Measurements from ENCODE around the gene ETF1.
A peak's percentile ranks its signal among the peaks of the same experiment; 100 is the strongest.
"Not testable (repeated sequence)": the region's sequence is repeated elsewhere in the genome, so short reads cannot be mapped to it uniquely, and the experiment has no call there.

ETF1 gene

DNA sequence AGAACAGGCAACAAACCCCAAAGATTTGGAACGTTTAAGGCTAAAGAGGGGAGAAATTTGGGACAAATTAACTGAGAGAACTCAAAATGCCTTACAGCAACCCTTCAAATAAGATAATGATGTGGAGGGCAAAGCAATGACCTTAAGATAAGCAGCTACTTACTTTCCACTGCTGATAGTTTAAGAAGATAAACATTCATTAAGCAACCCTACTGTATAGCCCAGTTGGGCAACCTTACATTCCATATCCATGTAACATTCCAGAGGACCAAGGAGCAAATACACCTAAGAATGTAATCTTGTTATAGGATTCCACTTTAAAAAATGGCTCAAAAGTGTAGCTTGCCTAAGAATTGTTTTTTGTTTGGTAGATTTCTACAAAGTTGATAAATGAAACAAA lies 14.8 kb downstream of the ETF1 start:
- Histone ChIP-seq H3K27me3 (ENCODE audit: insufficient read depth, low read length) (no peaks in the 10 kb centered on the region), H3K9ac (ENCODE audit: low read depth, low read length) (no peak overlapping the region), H3K27ac (ENCODE audit: low read depth, low read length) (no peak overlapping the region), H3K9me3 (ENCODE audit: insufficient read depth, low read depth, low read length) (no peaks in the 10 kb centered on the region), H3K4me1 (ENCODE audit: insufficient read depth, low read length) (0 out of 2 replicates have a peak, but pooled peaks cover 5% of the 10 kb centered on the region), H3K36me3 (ENCODE audit: insufficient read depth, low read length) (peaks cover 47% of the 10 kb centered on the region), H3K4me3 (ENCODE audit: low read length) (no peak overlapping the region)
- WGBS, result 79% methylated on average over 1 of the region's 1 CpG

GRCh38 chr5:138527170-138527569 lies 15.9 kb downstream of the ETF1 start:
- Histone ChIP-seq H3K27me3 (ENCODE audit: insufficient read depth, low read length) (no peaks in the 10 kb centered on the region), H3K4me1 (ENCODE audit: insufficient read depth, low read length) (0 out of 2 replicates have a peak, but pooled peaks cover 5% of the 10 kb centered on the region), H3K27ac (ENCODE audit: low read depth, low read length) (no peak overlapping the region), H3K9me3 (ENCODE audit: insufficient read depth, low read depth, low read length) (no peaks in the 10 kb centered on the region), H3K36me3 (ENCODE audit: insufficient read depth, low read length) (peaks cover 41% of the 10 kb centered on the region), H3K4me3 (ENCODE audit: low read length) (no peak overlapping the region), H3K9ac (ENCODE audit: low read depth, low read length) (no peak overlapping the region)
- 93% methylated on average over 1 of the region's 1 CpG for WGBS

DNA sequence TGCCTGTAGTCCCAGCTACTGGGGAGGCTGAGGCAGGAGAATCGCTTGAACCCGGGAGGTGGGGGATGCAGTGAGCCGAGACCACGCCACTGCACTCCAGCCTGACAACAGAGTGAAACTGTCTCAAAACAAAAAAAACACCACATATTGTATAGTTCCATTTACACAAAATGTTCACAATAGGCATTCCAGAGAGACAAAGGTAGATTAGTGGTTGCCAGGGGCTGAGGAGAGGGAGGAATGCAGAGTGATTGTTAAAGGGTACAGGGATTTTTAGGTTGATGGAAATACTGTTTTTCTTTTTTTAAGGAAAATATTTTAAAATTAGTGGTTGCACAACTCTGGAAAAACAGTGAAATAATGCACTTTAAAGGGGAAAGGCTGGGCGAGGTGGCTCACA lies 19.6 kb downstream of the ETF1 start:
- H3K9ac ChIP-seq (ENCODE audit: low read depth, low read length), result no peak overlapping the region
- peaks cover 35% of the 10 kb centered on the region for H3K36me3 ChIP-seq (ENCODE audit: insufficient read depth, low read length)
- no peaks in the 10 kb centered on the region for H3K4me1 ChIP-seq (ENCODE audit: insufficient read depth, low read length)
- no peaks in the 10 kb centered on the region for H3K9me3 ChIP-seq (ENCODE audit: insufficient read depth, low read depth, low read length)
- no peak overlapping the region for H3K4me3 ChIP-seq (ENCODE audit: low read length)
- peak overlapping the region; percentile 46; the same call in 1 of the 2 replicates for H3K27ac ChIP-seq (ENCODE audit: low read depth, low read length)
- 96% methylated on average over 5 of the region's 5 CpGs for WGBS
- no peaks in the 10 kb centered on the region for H3K27me3 ChIP-seq (ENCODE audit: insufficient read depth, low read length)

DNA sequence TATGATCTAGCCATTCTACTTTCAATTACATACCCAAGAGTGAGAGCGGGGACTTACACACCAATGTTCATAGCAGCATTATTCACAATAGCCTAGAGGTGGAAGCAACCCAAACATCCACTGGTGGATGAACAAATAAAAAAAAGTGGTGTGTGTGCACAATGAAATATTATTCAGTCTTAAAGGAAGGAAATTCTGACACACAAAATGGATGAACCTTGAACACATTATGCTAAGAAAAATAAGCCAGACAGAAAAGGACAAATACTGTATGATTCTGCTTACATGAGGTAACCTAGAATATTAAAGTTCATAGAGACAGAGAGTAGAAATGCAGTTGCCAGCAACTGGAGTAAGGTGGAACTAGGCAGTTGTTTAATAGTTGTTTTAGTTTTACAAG lies 22.1 kb downstream of the ETF1 start:
- 100% methylated on average over 1 of the region's 1 CpG for WGBS
- H3K9me3 ChIP-seq (ENCODE audit: insufficient read depth, low read depth, low read length), result no peaks in the 10 kb centered on the region
- H3K27me3 ChIP-seq (ENCODE audit: insufficient read depth, low read length), result no peaks in the 10 kb centered on the region
- peaks cover 41% of the 10 kb centered on the region for H3K36me3 ChIP-seq (ENCODE audit: insufficient read depth, low read length)
- no peaks in the 10 kb centered on the region for H3K4me1 ChIP-seq (ENCODE audit: insufficient read depth, low read length)
- no peak overlapping the region for H3K27ac ChIP-seq (ENCODE audit: low read depth, low read length)
- H3K9ac ChIP-seq (ENCODE audit: low read depth, low read length), result no peak overlapping the region
- no peak overlapping the region for H3K4me3 ChIP-seq (ENCODE audit: low read length)

GRCh38 chr5:138517437-138517836 lies 25.6 kb downstream of the ETF1 start:
- peaks cover 69% of the 10 kb centered on the region for H3K36me3 ChIP-seq (ENCODE audit: insufficient read depth, low read length)
- H3K27me3 ChIP-seq (ENCODE audit: insufficient read depth, low read length), result no peaks in the 10 kb centered on the region
- H3K9me3 ChIP-seq (ENCODE audit: insufficient read depth, low read depth, low read length), result no peaks in the 10 kb centered on the region
- 93% methylated on average over 4 of the region's 4 CpGs for WGBS
- H3K27ac ChIP-seq (ENCODE audit: low read depth, low read length), result no peak overlapping the region
- no peaks in the 10 kb centered on the region for H3K4me1 ChIP-seq (ENCODE audit: insufficient read depth, low read length)
- H3K4me3 ChIP-seq (ENCODE audit: low read length), result no peak overlapping the region
- no peak overlapping the region for H3K9ac ChIP-seq (ENCODE audit: low read depth, low read length)

DNA sequence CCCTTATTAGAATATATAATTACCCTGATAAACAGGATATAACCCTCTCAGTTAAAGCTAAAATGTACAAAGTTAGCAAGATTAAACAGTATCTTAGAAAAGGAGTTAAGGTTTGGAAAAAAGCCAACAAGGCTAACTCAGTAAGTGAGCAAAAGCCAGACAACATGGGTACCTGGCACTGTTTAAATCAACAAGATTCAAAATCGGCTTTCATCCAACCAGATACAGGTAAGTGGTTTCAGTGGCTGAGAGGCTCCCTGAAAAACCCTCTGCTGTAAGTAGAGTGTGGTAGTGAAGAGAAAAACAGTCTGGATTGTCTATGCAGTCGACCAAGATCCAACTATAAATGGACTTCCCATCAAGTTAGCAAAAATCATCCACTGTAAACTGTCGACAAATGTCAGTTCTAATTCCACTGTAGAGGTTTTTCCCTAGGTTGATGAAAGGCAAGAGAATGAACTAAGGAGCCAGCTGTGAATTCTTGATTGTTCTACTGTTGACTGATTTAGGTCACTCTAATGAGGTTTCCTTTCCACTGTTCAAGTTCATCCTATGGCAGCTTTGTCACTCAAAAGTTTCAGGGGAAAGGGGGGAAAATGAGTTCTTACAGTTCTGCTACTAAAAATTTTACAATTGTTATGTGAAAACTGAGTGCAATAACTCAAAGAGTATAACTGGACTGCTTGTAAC lies 27.3 kb downstream of the ETF1 start:
- Histone ChIP-seq H3K4me1 (ENCODE audit: insufficient read depth, low read length) (no peaks in the 10 kb centered on the region), H3K4me3 (ENCODE audit: low read length) (no peak overlapping the region), H3K27me3 (ENCODE audit: insufficient read depth, low read length) (no peaks in the 10 kb centered on the region), H3K27ac (ENCODE audit: low read depth, low read length) (no peak overlapping the region), H3K36me3 (ENCODE audit: insufficient read depth, low read length) (peaks cover 86% of the 10 kb centered on the region), H3K9me3 (ENCODE audit: insufficient read depth, low read depth, low read length) (no peaks in the 10 kb centered on the region), H3K9ac (ENCODE audit: low read depth, low read length) (no peak overlapping the region)
- WGBS, result 97% methylated on average over 3 of the region's 3 CpGs

DNA sequence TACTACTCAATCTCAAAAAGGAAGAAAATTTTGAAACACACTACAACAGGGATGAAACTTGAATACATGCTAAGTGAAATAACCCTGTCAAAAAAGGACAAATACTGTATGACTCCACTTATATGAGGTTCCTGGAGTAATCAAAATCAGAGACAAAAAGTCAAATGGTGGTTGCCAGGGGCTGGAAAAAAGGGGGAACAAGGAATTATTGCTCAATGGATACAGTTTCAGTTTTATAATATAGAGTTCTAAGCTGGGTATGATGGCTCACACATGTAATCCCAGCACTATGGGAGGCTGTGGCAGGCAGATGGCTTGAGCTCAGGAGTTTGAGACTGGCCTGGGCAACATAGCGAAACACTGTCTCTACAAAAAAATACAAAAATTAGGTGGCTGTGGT lies 29.0 kb downstream of the ETF1 start:
- peaks cover 97% of the 10 kb centered on the region for H3K36me3 ChIP-seq (ENCODE audit: insufficient read depth, low read length)
- H3K9me3 ChIP-seq (ENCODE audit: insufficient read depth, low read depth, low read length), result no peaks in the 10 kb centered on the region
- 100% methylated on average over 1 of the region's 1 CpG for WGBS
- H3K27me3 ChIP-seq (ENCODE audit: insufficient read depth, low read length), result no peaks in the 10 kb centered on the region
- H3K27ac ChIP-seq (ENCODE audit: low read depth, low read length), result no peak overlapping the region
- no peak overlapping the region for H3K4me3 ChIP-seq (ENCODE audit: low read length)
- no peak overlapping the region for H3K9ac ChIP-seq (ENCODE audit: low read depth, low read length)
- H3K4me1 ChIP-seq (ENCODE audit: insufficient read depth, low read length), result no peaks in the 10 kb centered on the region

DNA sequence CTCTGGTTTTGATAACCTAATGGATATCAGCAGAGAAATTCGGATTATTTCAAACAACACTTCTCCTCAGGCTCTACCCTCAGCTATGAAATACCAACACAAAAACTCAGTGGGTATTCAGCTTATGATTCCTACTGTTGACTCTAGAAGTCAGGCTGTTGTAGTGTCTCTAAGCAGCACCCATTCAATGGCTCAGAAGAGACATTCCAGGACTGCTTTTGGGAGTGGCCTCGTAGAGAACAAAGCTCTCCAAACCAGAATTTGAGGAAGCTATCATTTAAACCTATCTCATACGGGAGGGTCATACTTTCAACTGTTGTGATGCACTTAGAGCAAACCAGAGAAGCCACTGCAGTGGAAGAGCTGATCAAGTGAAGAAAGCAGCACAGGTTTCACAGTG lies 34.1 kb downstream of the ETF1 start:
- no peaks in the 10 kb centered on the region for H3K9me3 ChIP-seq (ENCODE audit: insufficient read depth, low read depth, low read length)
- H3K27me3 ChIP-seq (ENCODE audit: insufficient read depth, low read length), result no peaks in the 10 kb centered on the region
- no peaks in the 10 kb centered on the region for H3K4me1 ChIP-seq (ENCODE audit: insufficient read depth, low read length)
- peaks cover 80% of the 10 kb centered on the region for H3K36me3 ChIP-seq (ENCODE audit: insufficient read depth, low read length)
- H3K4me3 ChIP-seq (ENCODE audit: low read length), result no peak overlapping the region
- no peak overlapping the region for H3K27ac ChIP-seq (ENCODE audit: low read depth, low read length)
- 90% methylated on average over 3 of the region's 3 CpGs for WGBS
- H3K9ac ChIP-seq (ENCODE audit: low read depth, low read length), result no peak overlapping the region

GRCh38 chr5:138507485-138507884 lies 35.6 kb downstream of the ETF1 start:
- H3K36me3 ChIP-seq (ENCODE audit: insufficient read depth, low read length), result peaks cover 65% of the 10 kb centered on the region
- H3K27me3 ChIP-seq (ENCODE audit: insufficient read depth, low read length); H3K4me3 ChIP-seq (ENCODE audit: low read length); H3K9me3 ChIP-seq (ENCODE audit: insufficient read depth, low read depth, low read length); H3K9ac ChIP-seq (ENCODE audit: low read depth, low read length); H3K4me1 ChIP-seq (ENCODE audit: insufficient read depth, low read length); H3K27ac ChIP-seq (ENCODE audit: low read depth, low read length): not testable (repeated sequence)
- 97% methylated on average over 8 of the region's 8 CpGs for WGBS

GRCh38 chr5:138506370-138507306 lies 36.4 kb downstream of the ETF1 start:
- no peak overlapping the region for H3K27ac ChIP-seq (ENCODE audit: low read depth, low read length)
- WGBS, result 96% methylated on average over 10 of the region's 10 CpGs

DNA sequence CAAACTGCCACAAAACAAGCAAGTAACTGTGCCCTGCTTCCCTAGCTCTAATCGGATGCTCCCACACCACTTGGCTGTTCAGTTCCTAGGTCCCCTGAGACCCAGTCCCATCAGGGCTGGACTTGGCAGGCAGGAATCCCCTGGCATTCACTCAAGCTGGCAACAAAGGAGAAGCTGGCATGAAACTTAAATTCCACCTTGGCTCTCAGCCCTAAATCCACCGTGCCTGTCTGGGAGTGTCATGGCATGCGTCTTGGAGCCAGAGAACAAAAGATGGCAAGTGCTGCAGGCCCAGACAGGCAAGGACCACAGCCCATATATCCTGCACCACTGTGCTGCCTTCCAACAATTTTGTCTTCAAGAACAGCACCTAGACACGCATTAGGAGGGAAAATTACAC lies 38.2 kb downstream of the ETF1 start:
- H3K27ac ChIP-seq (ENCODE audit: low read depth, low read length), result peak overlapping the region; percentile 35; the same call in 1 of the 2 replicates
- H3K4me3 ChIP-seq (ENCODE audit: low read length), result no peak overlapping the region
- no peaks in the 10 kb centered on the region for H3K9me3 ChIP-seq (ENCODE audit: insufficient read depth, low read depth, low read length)
- no peak overlapping the region for H3K9ac ChIP-seq (ENCODE audit: low read depth, low read length)
- 94% methylated on average over 4 of the region's 4 CpGs for WGBS
- H3K36me3 ChIP-seq (ENCODE audit: insufficient read depth, low read length), result peaks cover 40% of the 10 kb centered on the region
- H3K27me3 ChIP-seq (ENCODE audit: insufficient read depth, low read length), result no peaks in the 10 kb centered on the region
- no peaks in the 10 kb centered on the region for H3K4me1 ChIP-seq (ENCODE audit: insufficient read depth, low read length)

More at GRCh38 chr5:138506370-138507306, 36.4 kb downstream of the ETF1 start:
- no peak overlapping the region for H3K4me3 ChIP-seq (ENCODE audit: low read length)
- no peaks in the 10 kb centered on the region for H3K27me3 ChIP-seq (ENCODE audit: insufficient read depth, low read length)
- no peak overlapping the region for H3K9ac ChIP-seq (ENCODE audit: low read depth, low read length)
- H3K36me3 ChIP-seq (ENCODE audit: insufficient read depth, low read length), result peaks cover 58% of the 10 kb centered on the region
- no peaks in the 10 kb centered on the region for H3K4me1 ChIP-seq (ENCODE audit: insufficient read depth, low read length)
- no peaks in the 10 kb centered on the region for H3K9me3 ChIP-seq (ENCODE audit: insufficient read depth, low read depth, low read length)

All from HUES64 (cell line).